Mucosa of rectum (tissue), 2 donors: ENCODE results near the gene MAGOHB.

Experiments used
- H3K27ac ChIP-seq, 2 donors: one replicate each; pipeline ENCODE4 v1.7.0; 2013; ENCODE audit warnings: inconsistent platforms in 2 of 2, low read depth in 2 of 2, low read length in 2 of 2
- H3K27me3 ChIP-seq, 2 donors: one replicate each; pipeline ENCODE4 v1.7.0; 2013; ENCODE audit warnings: low read length in 2 of 2; ENCODE audit not compliant: control insufficient read depth in 2 of 2, insufficient read depth in 2 of 2
- H3K36me3 ChIP-seq, 2 donors: one replicate each; pipeline ENCODE4 v1.7.0; 2013; ENCODE audit warnings: low read length in 2 of 2; ENCODE audit not compliant: control insufficient read depth in 2 of 2, insufficient read depth in 2 of 2
- H3K4me1 ChIP-seq, 2 donors: one replicate each; pipeline ENCODE4 v1.7.0; 2013; ENCODE audit warnings: low read length in 2 of 2, mild to moderate bottlenecking in 1 of 2; ENCODE audit not compliant: control insufficient read depth in 2 of 2, insufficient read depth in 2 of 2
- H3K4me3 ChIP-seq, 2 donors: one replicate each; pipeline ENCODE4 v1.7.0; 2013; ENCODE audit warnings: low read length in 2 of 2
- H3K9ac ChIP-seq, 2 donors: one replicate each; pipeline ENCODE4 v1.7.0; 2013; ENCODE audit warnings: low read length in 2 of 2, low read depth in 1 of 2, mild to moderate bottlenecking in 1 of 2
- H3K9me3 ChIP-seq, 2 donors: one replicate each; pipeline ENCODE4 v1.7.0; 2013; ENCODE audit warnings: low read length in 2 of 2; ENCODE audit not compliant: control insufficient read depth in 2 of 2
- donor health status: healthy.
- donor health status: Normal muscosa, but diverticular disease.

The MAGOHB gene

DNA sequence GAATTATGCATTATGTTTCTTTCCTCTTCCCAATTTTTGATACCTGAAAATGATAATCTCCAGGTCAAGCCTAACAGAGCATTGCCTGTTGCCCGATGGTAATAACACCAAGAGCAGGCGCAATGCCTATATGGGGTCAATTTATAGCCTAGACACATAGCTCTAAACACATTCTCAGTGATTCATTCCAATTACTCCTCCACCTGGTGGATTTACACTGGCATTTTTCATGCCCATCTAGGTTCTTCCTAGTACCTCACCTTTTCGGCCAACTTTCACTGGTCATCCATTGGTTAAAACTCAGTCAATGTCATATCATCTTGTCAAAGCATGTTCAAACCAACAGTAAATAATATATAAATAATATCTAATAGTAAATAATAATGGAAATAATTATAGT lies 54.6 kb downstream of the MAGOHB start:
- Histone ChIP-seq H3K27ac (no peak overlapping the region), H3K36me3 (no peaks in the 10 kb centered on the region), H3K9ac (no peak overlapping the region), H3K27me3 (no peaks in the 10 kb centered on the region), H3K4me3 (no peak overlapping the region), H3K9me3 (no peaks in the 10 kb centered on the region), H3K4me1 (no peaks in the 10 kb centered on the region)

DNA sequence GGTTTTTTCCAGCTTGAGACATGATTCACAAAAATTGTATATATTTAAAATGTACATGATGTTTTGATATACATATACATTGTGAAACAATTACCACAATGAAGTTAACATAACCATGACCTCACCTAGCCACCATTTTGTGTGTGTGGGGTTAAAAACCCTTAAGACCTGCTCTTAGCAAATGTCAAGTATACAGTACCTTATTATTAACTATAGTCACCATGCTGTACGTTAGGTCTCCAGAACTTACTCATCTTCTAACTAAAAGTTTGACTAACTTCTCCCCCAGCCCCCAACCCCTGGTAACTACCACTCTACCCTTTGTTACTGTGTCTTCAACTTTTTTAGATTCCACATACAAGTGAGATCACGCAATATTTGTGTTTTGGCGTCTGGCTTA lies 55.1 kb downstream of the MAGOHB start:
- Histone ChIP-seq H3K27ac (no peak overlapping the region), H3K4me1 (no peaks in the 10 kb centered on the region), H3K9me3 (no peaks in the 10 kb centered on the region), H3K36me3 (no peaks in the 10 kb centered on the region), H3K9ac (no peak overlapping the region), H3K4me3 (no peak overlapping the region), H3K27me3 (no peaks in the 10 kb centered on the region)

DNA sequence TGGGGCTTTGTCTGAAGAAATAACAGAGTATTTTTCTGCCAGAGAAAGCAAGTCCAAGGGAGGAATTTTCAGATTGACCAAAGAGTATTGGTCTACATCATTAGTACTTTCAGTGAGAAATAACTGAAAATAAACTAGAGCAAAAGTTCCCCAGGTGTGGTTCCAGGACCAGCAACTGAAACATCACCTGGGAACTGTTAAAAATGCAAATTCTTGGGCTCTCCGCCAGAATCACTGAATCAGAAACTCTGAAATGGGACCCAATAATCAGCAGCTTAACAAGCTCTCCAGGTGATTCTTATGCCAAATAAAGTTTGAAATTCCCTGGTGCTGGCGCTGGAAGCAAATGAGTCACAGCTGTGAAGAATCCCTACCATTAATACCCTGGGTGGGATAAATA lies 55.6 kb downstream of the MAGOHB start:
- no peak overlapping the region for H3K27ac ChIP-seq
- no peaks in the 10 kb centered on the region for H3K36me3 ChIP-seq
- no peaks in the 10 kb centered on the region for H3K9me3 ChIP-seq
- H3K9ac ChIP-seq, result no peak overlapping the region
- no peak overlapping the region for H3K4me3 ChIP-seq
- no peaks in the 10 kb centered on the region for H3K4me1 ChIP-seq
- no peaks in the 10 kb centered on the region for H3K27me3 ChIP-seq

DNA sequence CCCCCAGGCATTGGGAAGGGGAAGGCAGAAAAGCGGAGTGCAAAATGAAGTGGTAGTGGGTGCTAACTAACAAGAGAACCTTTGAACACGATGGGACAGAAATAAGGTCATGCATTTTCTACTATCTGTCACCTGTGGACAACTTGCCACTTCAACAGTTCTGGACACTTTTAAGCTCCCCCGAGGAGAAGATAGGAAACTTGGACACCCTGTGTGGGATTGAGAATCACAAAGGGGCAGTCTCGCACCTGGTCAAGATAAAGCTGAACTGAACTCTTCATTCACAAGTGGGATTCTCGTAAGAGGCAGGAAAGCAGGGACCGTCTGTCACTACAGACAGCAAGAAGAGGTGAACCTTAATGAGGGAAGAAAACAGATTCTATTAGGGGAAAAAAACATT lies 56.1 kb downstream of the MAGOHB start:
- Histone ChIP-seq H3K9me3 (no peaks in the 10 kb centered on the region), H3K4me3 (no peak overlapping the region), H3K27ac (no peak overlapping the region), H3K4me1 (no peaks in the 10 kb centered on the region), H3K36me3 (no peaks in the 10 kb centered on the region), H3K27me3 (no peaks in the 10 kb centered on the region), H3K9ac (no peak overlapping the region)

DNA sequence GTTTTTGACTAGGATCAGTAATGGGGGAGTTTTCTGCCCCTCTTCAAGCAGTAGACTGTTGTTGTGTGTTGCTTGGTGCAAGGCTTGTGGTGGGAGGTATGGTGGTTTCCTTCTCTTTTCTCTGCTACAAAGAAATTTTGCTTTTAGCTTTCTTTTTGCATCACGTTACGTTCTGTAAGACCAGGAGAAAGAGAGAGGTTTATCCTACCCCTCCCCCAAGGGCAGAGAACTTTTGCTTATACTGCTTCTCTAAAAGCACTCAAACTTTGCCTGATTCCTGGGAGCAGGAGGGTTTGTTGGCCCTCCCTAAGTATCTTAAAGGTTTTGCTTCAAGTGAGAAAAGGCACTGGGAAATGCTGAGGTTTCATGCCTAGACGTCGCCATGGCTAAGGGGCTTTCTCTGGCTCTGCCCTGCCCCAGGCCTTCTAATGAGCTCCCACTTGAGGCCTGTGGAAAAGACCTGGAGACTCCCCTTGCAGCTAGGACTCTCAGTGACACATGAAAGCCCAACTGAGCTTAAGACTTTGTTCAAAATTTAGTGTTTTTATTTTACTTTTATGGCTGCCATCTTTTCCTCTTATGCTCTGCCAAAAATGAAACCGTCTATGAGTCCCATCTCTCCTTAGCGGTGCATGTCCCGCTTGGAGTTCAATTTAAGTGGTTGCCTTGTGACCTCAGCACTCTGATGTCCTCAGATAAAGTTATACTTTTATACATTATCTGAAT lies 58.5 kb downstream of the MAGOHB start:
- H3K27me3 ChIP-seq, result no peaks in the 10 kb centered on the region
- no peak overlapping the region for H3K9ac ChIP-seq
- H3K4me1 ChIP-seq, result no peaks in the 10 kb centered on the region
- no peaks in the 10 kb centered on the region for H3K9me3 ChIP-seq
- no peaks in the 10 kb centered on the region for H3K36me3 ChIP-seq
- H3K27ac ChIP-seq, result no peak overlapping the region
- no peak overlapping the region for H3K4me3 ChIP-seq

DNA sequence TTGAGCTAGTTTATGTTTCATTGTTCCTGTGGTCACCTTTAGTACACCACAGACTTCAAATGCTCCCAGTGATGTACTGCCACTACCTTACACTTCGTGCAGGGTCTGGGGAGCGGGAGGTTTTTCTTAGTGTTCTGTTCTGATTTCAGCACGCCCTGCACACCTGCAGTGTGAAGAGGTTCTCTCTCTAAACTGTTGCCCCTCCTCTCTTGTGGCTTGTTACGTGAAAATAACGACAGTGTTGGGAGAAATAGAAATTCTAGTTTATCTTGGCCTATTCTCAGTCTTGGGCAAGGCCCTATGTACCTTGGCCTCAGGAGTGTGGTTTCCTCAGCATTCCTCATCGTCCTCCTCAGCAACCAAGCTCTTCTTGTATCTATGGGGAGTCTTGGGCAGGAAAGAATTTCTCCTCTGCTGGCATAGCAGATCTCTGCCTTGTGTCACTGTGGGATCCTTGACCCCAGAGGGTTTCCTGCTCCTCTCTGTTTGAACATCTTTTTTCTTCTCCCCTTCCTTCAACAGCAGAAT lies 59.1 kb downstream of the MAGOHB start:
- Histone ChIP-seq H3K27ac (no peak overlapping the region), H3K4me3 (no peak overlapping the region)

More for the DNA sequence above, 59.1 kb downstream of the MAGOHB start:
- no peaks in the 10 kb centered on the region for H3K36me3 ChIP-seq
- H3K9me3 ChIP-seq, result no peaks in the 10 kb centered on the region
- no peaks in the 10 kb centered on the region for H3K4me1 ChIP-seq
- H3K9ac ChIP-seq, result no peak overlapping the region
- no peaks in the 10 kb centered on the region for H3K27me3 ChIP-seq
